GM12873 (cell line): ENCODE measurements around the gene COG7.

ENCODE experiments used
- TF ChIP-seq, protein P1 (sequence below): IDR thresholded peaks from 2 replicates; pipeline ENCODE4 v1.5.1; 2012; ENCODE audit warnings: low read depth, mild to moderate bottlenecking, moderate library complexity, low read length, control low read depth; ENCODE audit not compliant: insufficient read depth; ENCODE audit errors: missing control alignments

The COG7 gene

DNA sequence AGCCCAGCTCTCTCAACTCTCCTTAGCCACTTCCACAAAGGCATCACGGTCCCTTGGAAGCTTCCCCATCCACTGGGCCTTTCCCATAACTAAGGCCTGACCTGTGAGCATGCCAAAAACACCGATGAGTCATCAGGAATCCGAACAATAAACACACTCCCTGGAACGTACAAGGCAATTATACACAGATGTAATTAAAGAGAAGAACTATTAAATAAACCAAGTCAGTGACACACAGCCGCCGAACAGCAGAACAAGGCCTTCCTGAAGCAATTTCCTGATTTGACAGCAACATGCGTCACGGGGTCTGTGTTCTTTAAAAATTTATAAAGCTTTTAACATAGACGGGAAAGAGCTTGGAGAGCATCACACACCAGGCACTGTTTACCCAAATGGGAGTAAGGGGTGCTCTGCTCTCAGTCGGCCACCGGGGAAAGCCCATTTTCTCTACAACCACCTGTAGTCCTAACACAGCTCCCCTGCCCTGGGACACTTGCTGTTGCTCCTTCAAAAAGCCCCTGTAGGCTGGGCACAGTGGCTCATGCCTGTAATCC lies 29.4 kb downstream of the COG7 start:
- TF ChIP-seq, protein P1, sequence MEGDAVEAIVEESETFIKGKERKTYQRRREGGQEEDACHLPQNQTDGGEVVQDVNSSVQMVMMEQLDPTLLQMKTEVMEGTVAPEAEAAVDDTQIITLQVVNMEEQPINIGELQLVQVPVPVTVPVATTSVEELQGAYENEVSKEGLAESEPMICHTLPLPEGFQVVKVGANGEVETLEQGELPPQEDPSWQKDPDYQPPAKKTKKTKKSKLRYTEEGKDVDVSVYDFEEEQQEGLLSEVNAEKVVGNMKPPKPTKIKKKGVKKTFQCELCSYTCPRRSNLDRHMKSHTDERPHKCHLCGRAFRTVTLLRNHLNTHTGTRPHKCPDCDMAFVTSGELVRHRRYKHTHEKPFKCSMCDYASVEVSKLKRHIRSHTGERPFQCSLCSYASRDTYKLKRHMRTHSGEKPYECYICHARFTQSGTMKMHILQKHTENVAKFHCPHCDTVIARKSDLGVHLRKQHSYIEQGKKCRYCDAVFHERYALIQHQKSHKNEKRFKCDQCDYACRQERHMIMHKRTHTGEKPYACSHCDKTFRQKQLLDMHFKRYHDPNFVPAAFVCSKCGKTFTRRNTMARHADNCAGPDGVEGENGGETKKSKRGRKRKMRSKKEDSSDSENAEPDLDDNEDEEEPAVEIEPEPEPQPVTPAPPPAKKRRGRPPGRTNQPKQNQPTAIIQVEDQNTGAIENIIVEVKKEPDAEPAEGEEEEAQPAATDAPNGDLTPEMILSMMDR = no peak

- TF ChIP-seq, protein P1 = no peak
These were observed 33.0 kb downstream of the COG7 start for GRCh38 chr16:23420011-23420410.

DNA sequence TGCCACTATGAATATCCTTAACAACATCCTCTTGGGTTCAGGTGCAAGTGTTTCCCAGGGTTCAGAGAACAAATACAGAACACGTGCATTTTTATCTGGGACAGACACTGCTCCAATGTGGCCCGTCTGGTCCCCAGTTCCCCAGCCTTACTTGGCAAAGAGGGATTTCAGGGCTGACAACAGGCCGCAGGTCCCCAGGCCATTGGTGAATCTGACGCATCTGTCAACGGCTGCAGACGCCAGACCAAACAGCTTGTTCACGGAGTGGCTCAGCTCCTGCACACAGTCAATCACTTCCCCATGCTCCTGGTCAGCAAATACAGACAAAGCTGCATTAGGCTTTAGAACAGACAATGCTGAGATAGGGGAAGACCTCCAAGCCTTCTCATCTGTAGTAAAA lies 36.2 kb downstream of the COG7 start:
- TF ChIP-seq, protein P1 = no peak

DNA sequence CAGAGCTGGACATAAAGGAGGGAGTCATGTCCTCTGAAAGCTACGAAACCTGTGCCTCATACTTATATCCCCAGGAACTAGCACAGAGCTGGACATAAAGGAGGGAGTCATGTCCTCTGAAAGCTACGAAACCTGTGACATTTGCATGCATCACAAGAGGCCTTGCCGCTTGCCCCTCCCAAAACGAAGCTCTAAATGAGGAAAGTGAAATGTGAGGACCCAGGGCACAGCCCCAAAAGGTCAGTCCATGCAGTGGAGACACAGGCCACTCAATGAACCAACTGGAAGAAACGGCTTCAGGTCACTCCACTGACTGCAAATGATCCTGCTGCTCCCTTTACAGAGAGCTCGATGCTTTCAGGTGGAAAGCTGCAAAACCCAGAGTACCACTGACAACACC lies 38.3 kb downstream of the COG7 start:
- TF ChIP-seq, protein P1 = no peak

- TF ChIP-seq, protein P1 = no peak
These were observed 42.8 kb downstream of the COG7 start for GRCh38 chr16:23410176-23410575.

GRCh38 chr16:23409522-23409921 lies 43.5 kb downstream of the COG7 start:
- TF ChIP-seq, protein P1 = no peak

DNA sequence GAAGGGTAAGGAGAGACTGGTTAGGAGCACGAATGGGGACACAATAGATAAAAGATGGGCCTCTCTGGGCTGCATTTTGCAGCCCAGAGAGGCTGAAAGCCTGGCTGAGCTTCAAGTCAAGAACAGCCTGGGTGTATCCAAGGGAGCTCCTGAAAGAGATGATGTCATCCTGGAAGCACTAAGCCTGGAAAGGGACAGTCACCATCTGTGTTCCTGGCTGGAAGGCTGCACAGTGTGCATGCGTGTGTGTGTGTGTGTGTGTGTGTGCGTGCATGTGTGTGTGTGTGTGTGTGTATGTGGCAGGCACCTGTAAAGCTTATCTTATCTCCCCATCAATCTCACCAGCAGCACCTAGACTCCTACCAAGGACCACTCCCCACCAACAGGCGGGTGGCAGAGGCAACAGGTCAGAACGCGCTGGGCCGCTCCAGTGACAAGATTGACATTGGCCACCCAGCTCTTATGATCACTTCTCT lies 44.1 kb downstream of the COG7 start:
- TF ChIP-seq, protein P1 = no peak
